Epithelial cell of esophagus (primary cell): ENCODE data around the gene MAN1B1.

ENCODE experiments used
- DNase-seq: peaks from one replicate; pipeline ENCODE4 v3.0.0; 2010; ENCODE audit warnings: low read depth
- H3K4me3 ChIP-seq: 2 replicates; pipeline ENCODE4 v1.5.1; 2011; ENCODE audit warnings: mild to moderate bottlenecking, low read length, control low read depth
- TF ChIP-seq, protein P1 (sequence below): IDR thresholded peaks from 2 replicates; pipeline ENCODE4 v1.5.1; 2011; ENCODE audit warnings: low read depth, mild to moderate bottlenecking, low read length, control low read depth, inconsistent platforms; ENCODE audit not compliant: insufficient read depth; ENCODE audit errors: missing control alignments

MAN1B1 gene

GRCh38 chr9:137048655-137049543 lies 37.9 kb upstream of the MAN1B1 start:
- H3K4me3 ChIP-seq: no peak overlapping the region
- DNase-seq: no peak
- TF ChIP-seq, protein P1, sequence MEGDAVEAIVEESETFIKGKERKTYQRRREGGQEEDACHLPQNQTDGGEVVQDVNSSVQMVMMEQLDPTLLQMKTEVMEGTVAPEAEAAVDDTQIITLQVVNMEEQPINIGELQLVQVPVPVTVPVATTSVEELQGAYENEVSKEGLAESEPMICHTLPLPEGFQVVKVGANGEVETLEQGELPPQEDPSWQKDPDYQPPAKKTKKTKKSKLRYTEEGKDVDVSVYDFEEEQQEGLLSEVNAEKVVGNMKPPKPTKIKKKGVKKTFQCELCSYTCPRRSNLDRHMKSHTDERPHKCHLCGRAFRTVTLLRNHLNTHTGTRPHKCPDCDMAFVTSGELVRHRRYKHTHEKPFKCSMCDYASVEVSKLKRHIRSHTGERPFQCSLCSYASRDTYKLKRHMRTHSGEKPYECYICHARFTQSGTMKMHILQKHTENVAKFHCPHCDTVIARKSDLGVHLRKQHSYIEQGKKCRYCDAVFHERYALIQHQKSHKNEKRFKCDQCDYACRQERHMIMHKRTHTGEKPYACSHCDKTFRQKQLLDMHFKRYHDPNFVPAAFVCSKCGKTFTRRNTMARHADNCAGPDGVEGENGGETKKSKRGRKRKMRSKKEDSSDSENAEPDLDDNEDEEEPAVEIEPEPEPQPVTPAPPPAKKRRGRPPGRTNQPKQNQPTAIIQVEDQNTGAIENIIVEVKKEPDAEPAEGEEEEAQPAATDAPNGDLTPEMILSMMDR: no peak

- peak; percentile 64 for DNase-seq
- TF ChIP-seq, protein P1: peak; percentile 65
- H3K4me3 ChIP-seq: no peak overlapping the region
Observed at GRCh38 chr9:137049544-137050449, 37.0 kb upstream of the MAN1B1 start.

GRCh38 chr9:137050570-137050969 lies 36.2 kb upstream of the MAN1B1 start:
- peak; percentile 24 for DNase-seq
- TF ChIP-seq, protein P1: no peak
- no peak overlapping the region for H3K4me3 ChIP-seq

DNA sequence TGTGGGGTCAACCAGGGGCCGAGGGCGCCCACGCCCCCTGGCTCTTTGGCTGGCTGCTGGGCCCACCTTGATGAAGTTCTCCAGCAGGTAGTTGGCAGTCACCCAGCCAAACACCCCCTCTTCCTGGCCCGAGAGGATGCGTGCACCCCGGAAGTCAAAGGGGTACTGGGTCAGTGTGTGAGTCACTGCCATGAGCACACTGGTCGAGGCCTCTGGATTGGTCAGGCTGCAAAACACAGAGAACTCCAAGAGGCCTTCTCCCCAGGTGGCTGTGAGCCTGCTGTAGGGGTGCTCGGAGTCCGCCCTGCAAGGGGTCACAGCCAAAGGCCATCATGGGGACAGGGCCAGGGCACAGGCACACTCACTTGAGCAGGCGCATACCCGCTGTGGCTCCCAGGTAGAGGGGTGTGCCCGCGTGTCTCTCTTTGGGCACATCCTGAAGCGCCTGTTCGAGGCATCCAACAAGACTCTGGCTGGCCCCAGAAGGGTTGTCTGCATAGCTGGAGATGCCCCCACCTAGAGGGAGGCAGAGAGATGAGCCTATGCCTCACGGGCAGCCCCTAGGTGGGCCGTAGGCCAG lies 35.5 kb upstream of the MAN1B1 start:
- no peak for DNase-seq
- TF ChIP-seq, protein P1: no peak
- no peak overlapping the region for H3K4me3 ChIP-seq

DNA sequence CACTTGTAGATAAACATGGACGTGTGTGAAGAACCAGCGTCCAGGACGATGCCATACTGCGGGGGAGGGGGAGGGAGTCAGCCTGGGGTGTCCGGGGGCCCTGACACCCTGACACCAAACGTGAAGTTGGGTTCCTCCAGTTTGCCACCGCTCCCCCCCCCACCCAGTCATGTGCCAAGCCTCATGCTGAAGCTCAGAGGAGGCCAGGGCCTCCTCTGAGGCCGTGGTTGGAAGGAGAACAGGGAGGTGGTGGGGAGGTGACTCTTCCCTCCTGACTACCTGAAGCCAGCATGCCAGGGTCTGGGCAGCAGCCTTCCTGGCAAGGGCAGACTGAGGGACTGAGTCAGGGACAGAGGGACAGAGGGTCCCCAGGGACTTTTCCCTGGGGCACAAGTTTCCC lies 34.5 kb upstream of the MAN1B1 start:
- DNase-seq: no peak
- H3K4me3 ChIP-seq: no peak overlapping the region
- TF ChIP-seq, protein P1: no peak

- TF ChIP-seq, protein P1: no peak
Observed at GRCh38 chr9:137052998-137053943, 33.5 kb upstream of the MAN1B1 start.

More at GRCh38 chr9:137052998-137053943, 33.5 kb upstream of the MAN1B1 start:
- no peak for DNase-seq
- peak overlapping the region; percentile 29 for H3K4me3 ChIP-seq
